Mucosa of stomach (tissue), 1 donor: ENCODE results near the gene CAMTA1.

Experiments used
- H3K27me3 ChIP-seq: one replicate; pipeline ENCODE4 v1.7.0; 2013; ENCODE audit warnings: mild to moderate bottlenecking, low read length; ENCODE audit not compliant: control insufficient read depth, insufficient read depth
- H3K36me3 ChIP-seq: one replicate; pipeline ENCODE4 v1.7.0; 2013; ENCODE audit warnings: low read length; ENCODE audit not compliant: control insufficient read depth, insufficient read depth
- H3K4me1 ChIP-seq: one replicate; pipeline ENCODE4 v1.7.0; 2013; ENCODE audit warnings: mild to moderate bottlenecking, low read length; ENCODE audit not compliant: control insufficient read depth, insufficient read depth
- H3K4me3 ChIP-seq: one replicate; pipeline ENCODE4 v1.7.0; 2013; ENCODE audit warnings: low read length
- H3K9ac ChIP-seq: one replicate; pipeline ENCODE4 v1.7.0; 2013; ENCODE audit warnings: mild to moderate bottlenecking, low read length, moderate library complexity
- H3K9me3 ChIP-seq: one replicate; pipeline ENCODE4 v1.7.0; 2013; ENCODE audit warnings: mild to moderate bottlenecking, low read length, moderate library complexity; ENCODE audit not compliant: control insufficient read depth
- donor health status: Pancreatic carcinoma.

Gene CAMTA1

DNA sequence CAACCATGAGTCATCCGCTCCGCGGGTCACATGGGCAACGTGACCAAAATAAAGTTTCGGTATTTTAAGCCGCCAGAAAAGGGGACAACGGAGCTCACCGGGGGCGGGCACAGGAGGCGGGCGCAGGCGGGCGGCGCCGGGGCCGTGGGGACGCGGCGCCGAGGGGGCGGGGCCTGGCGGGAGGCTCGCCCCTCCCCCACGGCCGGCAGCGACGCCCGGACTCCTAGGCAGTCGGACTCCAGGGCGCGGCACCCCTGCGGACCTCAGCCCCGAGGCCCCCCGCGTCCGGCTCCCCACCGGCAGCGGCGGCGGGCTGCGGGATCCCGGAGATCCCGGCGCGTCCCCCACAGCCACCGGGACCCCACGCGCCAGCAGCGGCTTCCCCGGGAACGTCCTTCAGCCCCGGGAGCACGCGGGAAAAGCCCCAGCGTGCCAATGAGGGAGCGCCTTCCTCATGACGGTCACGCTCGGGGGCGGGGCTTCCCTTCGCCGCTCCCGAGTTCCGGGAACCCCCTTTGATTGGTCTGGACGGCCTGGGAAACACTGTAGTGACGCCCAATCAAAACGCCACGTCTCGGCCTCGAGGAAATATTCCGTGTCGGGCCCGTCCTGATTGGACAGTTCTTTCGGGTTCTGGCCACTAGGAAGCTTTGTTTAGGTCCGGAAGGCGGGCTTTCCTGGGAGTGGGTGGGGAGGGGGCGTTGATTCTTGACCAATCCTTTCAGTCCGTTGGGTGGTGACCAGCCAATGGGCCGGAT is 515 bp upstream of the CAMTA1 start:
- Histone ChIP-seq H3K4me3 (peak overlapping the region; percentile 43), H3K36me3 (no peaks in the 10 kb centered on the region), H3K9ac (peak overlapping the region; percentile 84), H3K4me1 (peaks cover 8% of the 10 kb centered on the region), H3K9me3 (no peaks in the 10 kb centered on the region), H3K27me3 (no peaks in the 10 kb centered on the region)

DNA sequence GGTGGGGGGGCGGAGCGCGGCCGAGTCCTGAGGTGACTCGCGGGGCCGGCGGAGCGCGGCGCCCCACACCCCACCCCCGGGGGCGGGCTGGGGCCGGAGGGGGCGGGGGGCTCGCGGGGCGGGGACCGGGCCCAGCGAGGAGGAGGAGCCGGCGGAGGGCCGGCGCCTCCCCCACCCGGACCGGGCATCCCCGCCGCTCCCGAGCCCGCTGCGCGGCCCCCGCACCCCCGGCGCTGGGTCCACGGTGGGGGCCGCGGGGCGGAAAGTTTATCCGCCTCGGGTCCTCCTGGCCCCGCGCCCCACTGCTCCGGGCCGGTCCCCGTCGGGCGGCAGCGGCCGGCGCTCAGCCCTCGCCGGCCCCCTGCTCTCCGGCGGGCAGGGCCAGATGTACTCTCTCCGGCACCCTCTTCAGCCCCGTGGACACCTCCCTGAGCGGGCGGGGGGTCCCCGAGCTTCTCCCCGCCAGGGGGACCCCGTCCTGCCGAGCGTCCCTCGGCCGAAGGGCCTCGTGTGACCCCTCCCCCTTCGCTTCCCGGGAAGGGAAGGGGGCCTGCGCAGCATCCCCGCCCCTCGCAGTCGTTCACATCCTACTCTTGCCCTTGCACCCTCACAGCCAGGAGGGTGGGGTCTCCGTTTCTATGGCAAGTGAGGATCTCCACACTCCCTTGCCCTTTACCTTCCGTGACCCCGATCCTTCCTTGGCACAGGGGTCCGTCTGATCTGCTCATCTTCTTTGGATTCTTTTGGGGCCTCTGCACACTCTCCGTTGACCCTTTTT is 663 bp downstream of the CAMTA1 start:
- Histone ChIP-seq H3K9ac (peak overlapping the region; percentile 71), H3K4me1 (peaks cover 8% of the 10 kb centered on the region), H3K27me3 (no peaks in the 10 kb centered on the region), H3K36me3 (no peaks in the 10 kb centered on the region), H3K9me3 (no peaks in the 10 kb centered on the region), H3K4me3 (peak overlapping the region; percentile 46)

DNA sequence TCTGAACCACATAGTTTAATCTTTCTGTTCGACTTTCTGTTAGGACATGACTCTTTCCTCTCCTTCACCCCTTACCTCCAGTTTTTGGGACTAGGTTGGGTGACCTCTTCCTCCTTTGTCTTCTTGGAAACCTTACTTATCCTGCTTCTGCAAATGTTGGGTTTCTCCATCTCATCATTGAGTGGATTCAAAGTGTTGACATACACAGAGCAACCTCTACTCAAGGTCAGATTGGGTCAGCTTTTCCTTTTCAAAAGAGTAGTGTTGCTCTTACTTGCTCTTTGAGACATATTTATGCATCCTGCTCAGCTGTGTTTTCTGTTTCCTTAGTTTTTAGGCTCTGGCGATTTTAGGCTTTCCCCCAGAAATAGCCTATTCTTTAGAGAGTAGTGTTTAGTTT is 3.7 kb downstream of the CAMTA1 start:
- Histone ChIP-seq H3K9ac (no peak overlapping the region), H3K27me3 (no peaks in the 10 kb centered on the region), H3K4me3 (no peak overlapping the region), H3K36me3 (no peaks in the 10 kb centered on the region), H3K9me3 (no peaks in the 10 kb centered on the region), H3K4me1 (peaks cover 8% of the 10 kb centered on the region)

DNA sequence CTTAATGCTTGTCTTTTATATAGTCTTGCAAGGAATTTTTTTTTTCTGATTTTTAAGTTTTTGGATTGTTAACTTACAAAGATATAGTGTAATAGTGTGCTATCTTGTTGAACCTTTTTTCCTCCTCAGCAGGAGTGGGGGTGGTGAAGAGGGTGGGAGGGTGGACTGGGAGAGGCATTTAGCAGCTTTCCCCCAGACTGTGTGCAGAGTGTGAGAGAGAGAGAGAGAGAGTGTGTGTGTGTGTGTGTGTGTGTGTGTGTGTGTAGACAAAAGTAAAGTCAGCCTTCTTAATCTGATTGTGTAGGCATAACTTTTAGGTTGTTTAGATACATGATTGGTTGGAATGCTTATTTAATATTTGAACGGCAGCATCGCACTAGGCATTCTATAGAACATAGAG is 4.9 kb downstream of the CAMTA1 start:
- no peak overlapping the region for H3K9ac ChIP-seq
- peaks cover 8% of the 10 kb centered on the region for H3K4me1 ChIP-seq
- no peaks in the 10 kb centered on the region for H3K27me3 ChIP-seq
- H3K4me3 ChIP-seq: no peak overlapping the region
- H3K36me3 ChIP-seq: no peaks in the 10 kb centered on the region
- no peaks in the 10 kb centered on the region for H3K9me3 ChIP-seq

DNA sequence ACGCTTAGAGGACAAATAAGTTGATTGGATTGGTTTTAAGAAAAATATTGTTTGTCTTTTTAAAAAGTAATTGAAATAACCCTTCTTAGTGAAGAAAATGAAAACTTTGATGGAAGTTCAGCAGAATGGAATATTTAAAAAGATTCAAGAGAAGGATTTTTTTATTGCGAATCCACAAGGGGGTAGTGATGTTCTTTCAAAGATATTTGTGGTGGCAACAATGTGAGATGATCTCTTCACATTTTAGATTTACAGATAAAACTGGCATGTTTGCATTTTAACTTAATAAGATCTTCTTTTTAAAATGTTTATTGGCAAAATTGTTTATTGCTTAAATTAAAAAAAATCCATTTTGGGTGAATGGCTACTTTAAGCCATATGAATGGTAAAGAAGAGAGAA is 8.9 kb downstream of the CAMTA1 start:
- no peaks in the 10 kb centered on the region for H3K36me3 ChIP-seq
- H3K9ac ChIP-seq: no peak overlapping the region
- no peak overlapping the region for H3K4me3 ChIP-seq
- H3K27me3 ChIP-seq: no peaks in the 10 kb centered on the region
- no peaks in the 10 kb centered on the region for H3K4me1 ChIP-seq
- H3K9me3 ChIP-seq: no peaks in the 10 kb centered on the region

DNA sequence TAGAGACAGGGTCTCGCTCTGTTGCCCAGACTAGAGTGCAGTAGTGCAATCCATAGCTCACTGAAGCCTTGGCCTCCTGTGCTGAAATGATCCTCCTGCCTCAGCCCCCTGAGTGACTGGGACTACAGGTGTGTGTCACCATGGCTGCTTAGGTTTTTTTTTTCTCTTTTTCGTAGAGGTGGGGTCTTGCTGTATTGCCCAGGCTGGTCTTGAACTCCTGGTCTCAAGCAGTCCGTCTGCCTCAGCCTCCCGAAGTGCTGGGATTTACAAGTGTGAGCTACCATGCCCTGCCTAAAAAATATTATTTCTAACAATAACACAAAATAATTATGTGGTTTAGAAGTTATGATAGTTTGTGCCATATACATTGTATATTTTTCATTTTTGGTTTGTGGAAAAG is 9.9 kb downstream of the CAMTA1 start:
- no peaks in the 10 kb centered on the region for H3K4me1 ChIP-seq
- H3K36me3 ChIP-seq: no peaks in the 10 kb centered on the region
- H3K27me3 ChIP-seq: no peaks in the 10 kb centered on the region
- H3K9ac ChIP-seq: no peak overlapping the region
- H3K4me3 ChIP-seq: no peak overlapping the region
- no peaks in the 10 kb centered on the region for H3K9me3 ChIP-seq

DNA sequence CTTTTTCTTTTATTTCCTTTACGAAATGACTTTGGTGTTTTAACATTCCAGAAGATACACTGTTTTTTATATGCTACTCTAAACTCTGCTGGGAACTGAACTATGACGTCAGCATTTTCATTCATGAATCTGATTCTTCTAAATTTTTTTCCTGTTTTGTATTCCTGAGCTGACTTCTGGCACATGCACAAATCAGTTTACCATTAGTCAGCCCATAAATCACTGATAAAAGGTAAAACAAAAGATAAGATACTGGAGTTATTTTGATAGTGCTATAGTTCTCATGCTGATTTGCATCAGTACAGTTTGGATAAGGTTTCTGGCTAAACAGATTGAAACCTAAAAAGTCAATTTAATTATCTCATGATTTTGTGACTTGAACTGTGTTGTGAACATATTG is 10.4 kb downstream of the CAMTA1 start:
- no peaks in the 10 kb centered on the region for H3K36me3 ChIP-seq
- no peak overlapping the region for H3K4me3 ChIP-seq
- no peak overlapping the region for H3K9ac ChIP-seq
- H3K9me3 ChIP-seq: no peaks in the 10 kb centered on the region
- peaks cover under 1% of the 10 kb centered on the region for H3K4me1 ChIP-seq
- H3K27me3 ChIP-seq: no peaks in the 10 kb centered on the region

DNA sequence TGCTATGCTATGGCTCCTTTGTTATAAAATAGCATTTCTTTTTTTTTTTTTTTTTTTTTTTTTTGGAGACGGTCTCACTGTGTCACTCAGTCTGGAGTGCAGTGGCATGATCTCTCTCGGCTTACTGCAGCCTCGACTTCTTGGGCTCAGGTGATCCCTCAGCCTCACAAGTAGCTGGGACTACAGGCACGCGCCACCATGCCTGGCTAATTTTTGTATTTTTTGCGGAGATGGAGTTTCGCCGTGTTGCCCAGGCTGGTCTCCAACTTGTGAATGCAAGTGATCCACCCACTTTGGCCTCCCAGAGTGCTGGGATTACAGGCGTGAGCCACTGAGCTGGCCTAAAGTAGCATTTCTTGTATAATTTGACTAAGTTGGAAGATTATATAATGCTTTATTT is 10.8 kb downstream of the CAMTA1 start:
- peaks cover 5% of the 10 kb centered on the region for H3K4me1 ChIP-seq
- H3K4me3 ChIP-seq: no peak overlapping the region

DNA sequence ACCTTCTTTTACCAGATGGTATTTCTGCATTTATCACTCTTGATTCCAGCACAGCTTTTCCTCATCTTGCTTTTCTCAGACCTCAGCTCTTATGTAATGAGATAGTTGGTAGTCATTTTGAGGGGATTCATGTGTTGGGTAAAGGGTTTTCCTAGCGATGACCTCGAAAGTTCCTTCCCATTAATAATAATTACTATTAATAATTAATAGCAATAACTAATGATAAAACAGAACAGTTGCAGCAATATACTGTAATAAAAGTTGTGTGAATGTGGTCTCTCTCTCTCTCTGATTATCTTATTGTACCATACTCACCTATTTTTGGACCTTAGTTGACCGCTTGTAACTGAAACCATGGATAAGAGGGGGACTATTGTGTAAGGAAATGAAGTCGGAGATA is 14.2 kb downstream of the CAMTA1 start:
- H3K4me3 ChIP-seq: no peak overlapping the region
- H3K4me1 ChIP-seq: peaks cover 16% of the 10 kb centered on the region
- H3K36me3 ChIP-seq: no peaks in the 10 kb centered on the region
- H3K9ac ChIP-seq: no peak overlapping the region
- H3K9me3 ChIP-seq: no peaks in the 10 kb centered on the region
- H3K27me3 ChIP-seq: no peaks in the 10 kb centered on the region

More for the DNA sequence above, 10.8 kb downstream of the CAMTA1 start:
- Histone ChIP-seq H3K9ac (no peak overlapping the region), H3K36me3 (no peaks in the 10 kb centered on the region), H3K9me3 (no peaks in the 10 kb centered on the region), H3K27me3 (no peaks in the 10 kb centered on the region)

DNA sequence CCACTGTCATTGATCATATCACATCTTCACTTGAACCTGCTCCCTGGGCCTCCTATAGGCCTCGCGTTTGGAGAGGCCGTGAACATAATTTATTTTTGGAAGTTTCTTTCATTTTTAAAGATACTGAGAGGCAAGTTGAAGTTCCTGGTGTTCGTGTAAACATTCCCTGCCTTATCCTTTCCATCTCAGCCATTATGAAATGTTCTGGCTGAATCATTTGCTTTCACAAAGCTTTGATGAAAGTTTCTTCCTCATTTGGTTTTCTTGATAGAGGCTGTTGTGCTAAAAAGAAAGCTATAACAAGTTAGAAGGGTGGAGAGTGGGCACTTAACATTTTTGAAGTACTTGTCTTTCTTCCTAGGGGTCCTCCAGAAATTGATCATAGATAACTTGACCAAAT is 15.5 kb downstream of the CAMTA1 start:
- no peaks in the 10 kb centered on the region for H3K9me3 ChIP-seq
- no peaks in the 10 kb centered on the region for H3K27me3 ChIP-seq
- H3K4me1 ChIP-seq: peaks cover 16% of the 10 kb centered on the region
- no peak overlapping the region for H3K9ac ChIP-seq
- no peak overlapping the region for H3K4me3 ChIP-seq
- no peaks in the 10 kb centered on the region for H3K36me3 ChIP-seq

DNA sequence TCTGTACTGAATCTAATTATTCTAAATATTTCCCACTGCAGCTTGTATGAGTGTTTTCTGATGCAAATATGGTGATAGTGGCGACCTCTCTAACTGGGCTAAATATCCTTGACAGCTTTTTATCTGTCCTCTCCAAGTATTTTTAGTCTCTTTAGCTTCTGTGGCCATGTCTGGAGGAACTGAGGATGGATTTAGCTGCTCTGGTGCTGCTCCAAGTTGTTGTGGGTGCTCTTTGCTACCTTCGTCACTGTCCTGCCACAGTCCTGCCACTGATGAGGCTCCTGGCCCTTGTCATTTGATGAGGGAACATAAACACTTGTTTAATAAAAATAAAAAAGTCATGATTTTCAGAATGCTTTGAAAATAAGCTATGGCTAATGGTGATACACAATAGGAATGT is 15.9 kb downstream of the CAMTA1 start:
- Histone ChIP-seq H3K9me3 (no peaks in the 10 kb centered on the region), H3K4me3 (no peak overlapping the region), H3K9ac (no peak overlapping the region), H3K36me3 (no peaks in the 10 kb centered on the region), H3K4me1 (peaks cover 16% of the 10 kb centered on the region), H3K27me3 (no peaks in the 10 kb centered on the region)

DNA sequence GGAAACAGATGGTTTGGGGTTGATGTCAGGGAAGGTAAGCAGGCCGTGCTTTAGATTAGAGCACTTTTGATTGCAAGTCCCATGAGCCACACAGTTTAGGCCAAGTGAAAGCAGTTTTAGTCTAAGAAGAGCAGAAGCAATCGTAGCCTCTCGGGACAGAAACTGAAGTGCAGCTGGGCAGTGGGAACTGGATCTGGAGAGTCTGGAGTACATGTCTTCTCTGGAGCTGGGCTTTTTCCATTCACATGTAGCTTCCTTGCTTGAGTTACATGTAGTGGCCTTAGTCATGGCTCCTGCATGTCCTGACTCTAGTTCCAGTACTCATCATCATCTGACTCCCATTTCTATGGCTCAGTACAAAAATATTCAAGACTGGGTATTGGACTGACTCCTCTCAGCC is 16.7 kb downstream of the CAMTA1 start:
- Histone ChIP-seq H3K27me3 (no peaks in the 10 kb centered on the region), H3K4me1 (peaks cover 19% of the 10 kb centered on the region), H3K4me3 (no peak overlapping the region), H3K36me3 (no peaks in the 10 kb centered on the region), H3K9me3 (no peaks in the 10 kb centered on the region), H3K9ac (no peak overlapping the region)
